AG04450 (cell line): ENCODE measurements around the gene ADGRV1. TPM values are rescaled to one million over a fixed set of nuclear protein-coding genes. Genes with fewer than 3 reads are reported as not detected.

Source experiments
- CTCF ChIA-PET: fragments of 300-600, 350-600 bp; formaldehyde crosslinking; extraction: SDS; loops from one replicate; lab custom pipeline; 2022; ENCODE audit warnings: antibody characterized with exemption, inconsistent platforms; lab: Charles Lee
- POLR2A ChIA-PET: fragments of 350-600 bp; formaldehyde crosslinking; extraction: SDS; loops from one replicate; lab custom pipeline; 2021; ENCODE audit warnings: antibody characterized with exemption, inconsistent platforms; lab: Yijun Ruan, JAX
- DNase-seq: peaks from one replicate; pipeline ENCODE4 v3.0.0-alpha.2; 2011; ENCODE audit warnings: low read depth, low spot score
- H3K27ac ChIP-seq: one replicate; pipeline ENCODE4 v1.5.1; 2012; ENCODE audit warnings: low read depth, low read length, control low read depth
- H3K27me3 ChIP-seq: one replicate; pipeline ENCODE4 v1.6.0; 2012; ENCODE audit warnings: low read length; ENCODE audit not compliant: control insufficient read depth, insufficient read depth
- H3K4me3 ChIP-seq: 2 replicates; pipeline ENCODE4 v1.5.1; 2011; ENCODE audit warnings: mild to moderate bottlenecking, low read depth, low read length, control low read depth
- H3K9me3 ChIP-seq: 2 replicates; pipeline ENCODE4 v1.5.1; 2012; ENCODE audit warnings: low read length; ENCODE audit not compliant: control insufficient read depth, insufficient read depth
- CTCF ChIP-seq: IDR thresholded peaks from 2 replicates; pipeline ENCODE4 v1.5.1; 2011; ENCODE audit warnings: low read depth, low read length, control low read depth, inconsistent platforms
- polyA plus RNA-seq: library from polyadenylated mRNA; depleted of rRNA; stranded (reverse); fragments of >200 nt; gene quantifications from 2 replicates; pipeline ENCODE4 v1.2.3, GENCODE V29; 2011

The ADGRV1 gene
- polyA plus RNA-seq, 1 experiment: 0.06 TPM

- TF ChIP-seq CTCF: no peak
- CTCF ChIA-PET: interaction anchor here (1.4 to 2.0 kb wide), 2 partner anchors 507 to 542 kb away, joined by 3 to 10 read pairs; no protein-coding TSS in a partner anchor
- POLR2A ChIA-PET: no interaction called here
- Histone ChIP-seq H3K4me3 (no peak overlapping the region), H3K27ac (no peak overlapping the region), H3K9me3 (no peaks in the 10 kb centered on the region), H3K27me3 (no peaks in the 10 kb centered on the region)
- no peak for DNase-seq
These were observed 319.5 kb downstream of the ADGRV1 start for GRCh38 chr5:90878081-90878480.

- TF ChIP-seq CTCF: no peak
- H3K4me3 ChIP-seq: no peak overlapping the region
- DNase-seq: no peak
- H3K27ac ChIP-seq: no peak overlapping the region
- CTCF ChIA-PET: interaction anchor here (1.4 to 2.0 kb wide), 2 partner anchors 506 to 541 kb away, joined by 3 to 10 read pairs; no protein-coding TSS in a partner anchor
- no peaks in the 10 kb centered on the region for H3K9me3 ChIP-seq
- H3K27me3 ChIP-seq: no peaks in the 10 kb centered on the region
- POLR2A ChIA-PET: no interaction called here
These were observed 320.1 kb downstream of the ADGRV1 start for GRCh38 chr5:90878549-90879196.

GRCh38 chr5:90881626-90882150 is 323.1 kb downstream of the ADGRV1 start:
- no peak overlapping the region for H3K4me3 ChIP-seq
- no peak for TF ChIP-seq CTCF
- no peak for DNase-seq
- no peak overlapping the region for H3K27ac ChIP-seq
- no peaks in the 10 kb centered on the region for H3K27me3 ChIP-seq
- ChIA-PET CTCF (interaction anchor here (2.3 kb wide), 1 partner anchor 538 kb away, joined by 11 read pairs; no protein-coding TSS in a partner anchor), POLR2A (no interaction called here)
- no peaks in the 10 kb centered on the region for H3K9me3 ChIP-seq

GRCh38 chr5:90882448-90882847 is 323.9 kb downstream of the ADGRV1 start:
- ChIA-PET POLR2A (no interaction called here), CTCF (interaction anchor here (0.9 to 2.3 kb wide), 2 partner anchors 49 to 537 kb away, joined by 4 to 11 read pairs; no protein-coding TSS in a partner anchor)
- no peak for TF ChIP-seq CTCF
- Histone ChIP-seq H3K9me3 (no peaks in the 10 kb centered on the region), H3K4me3 (no peak overlapping the region), H3K27me3 (no peaks in the 10 kb centered on the region), H3K27ac (no peak overlapping the region)
- DNase-seq: no peak

- H3K27ac ChIP-seq: no peak overlapping the region
- ChIA-PET CTCF (no interaction called here), POLR2A (no interaction called here)
- no peak for DNase-seq
- no peak for TF ChIP-seq CTCF
- H3K27me3 ChIP-seq: peaks cover under 1% of the 10 kb centered on the region
- no peaks in the 10 kb centered on the region for H3K9me3 ChIP-seq
- H3K4me3 ChIP-seq: no peak overlapping the region
These were observed 326.7 kb downstream of the ADGRV1 start for GRCh38 chr5:90885180-90885868.
